Measurements from ENCODE around the gene KRT7.
"Not testable (repeated sequence)": the region's sequence is repeated elsewhere in the genome, so short reads cannot be mapped to it uniquely, and the experiment has no call there.

Gene KRT7

DNA sequence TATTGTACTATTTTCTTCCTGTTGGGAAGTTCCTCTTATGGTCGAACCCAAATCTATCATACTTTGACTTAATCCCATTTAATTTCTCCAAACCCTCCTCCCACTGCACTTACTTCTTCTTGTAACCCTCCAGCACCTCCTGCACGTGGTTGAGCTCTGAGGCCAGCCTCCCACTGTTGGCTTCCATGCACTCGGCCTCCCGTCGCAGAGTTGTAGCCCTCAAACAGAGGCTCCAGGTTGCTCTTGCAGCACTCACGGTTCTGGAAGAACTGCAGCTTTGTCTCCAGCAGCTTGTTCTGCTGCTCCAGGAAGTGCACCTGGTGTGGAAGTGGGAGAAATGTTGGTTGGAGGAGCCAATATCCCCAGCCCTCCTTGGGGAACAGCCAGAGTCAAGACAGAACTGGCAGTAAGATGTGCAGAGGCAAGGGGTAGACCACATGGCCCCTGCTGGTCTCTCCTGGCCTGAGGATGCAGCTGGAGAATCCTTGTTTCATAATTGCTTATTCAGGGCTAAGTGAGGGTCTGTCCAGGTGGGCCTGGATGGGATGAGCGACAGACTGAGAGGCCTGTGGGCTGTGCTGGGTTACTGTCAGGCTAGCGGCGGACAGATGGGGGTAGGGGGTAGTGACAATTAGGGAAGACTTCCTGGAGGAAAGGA is 23.0 kb downstream of the KRT7 start:
- DNase-seq = no peak
- Histone ChIP-seq H3K79me2 (ENCODE audit: low read length) (no peaks in the 10 kb centered on the region), H3K4me2 (ENCODE audit: low read depth, low read length) (no peak overlapping the region), H4K20me1 (ENCODE audit: insufficient read depth, low read length) (no peaks in the 10 kb centered on the region), H3K4me1 (ENCODE audit: low read length) (no peaks in the 10 kb centered on the region), H3K27ac (ENCODE audit: low read length) (no peak overlapping the region), H3K27me3 (replicated peaks; ENCODE audit: insufficient read depth, low read length) (peaks cover 40% of the 10 kb centered on the region), H3F3A (ENCODE audit: insufficient read depth, low read length) (no peaks in the 10 kb centered on the region), H3K9me3 (replicated peaks; ENCODE audit: insufficient read depth, low read length) (no peaks in the 10 kb centered on the region), H3K36me3 (replicated peaks; ENCODE audit: insufficient read depth, low read length) (no peaks in the 10 kb centered on the region), H3K9me2 (replicated peaks; ENCODE audit: insufficient read depth, low read length) (no peaks in the 10 kb centered on the region), H3K9ac (ENCODE audit: low read length) (no peak overlapping the region), H2AFZ (ENCODE audit: low read length) (no peak overlapping the region), H3K4me3 (ENCODE audit: low read length) (no peak overlapping the region)
- TF ChIP-seq EZH2phosphoT487 (IDR thresholded peaks at IDR 0.05; ENCODE audit: low read length) = no peak

DNA sequence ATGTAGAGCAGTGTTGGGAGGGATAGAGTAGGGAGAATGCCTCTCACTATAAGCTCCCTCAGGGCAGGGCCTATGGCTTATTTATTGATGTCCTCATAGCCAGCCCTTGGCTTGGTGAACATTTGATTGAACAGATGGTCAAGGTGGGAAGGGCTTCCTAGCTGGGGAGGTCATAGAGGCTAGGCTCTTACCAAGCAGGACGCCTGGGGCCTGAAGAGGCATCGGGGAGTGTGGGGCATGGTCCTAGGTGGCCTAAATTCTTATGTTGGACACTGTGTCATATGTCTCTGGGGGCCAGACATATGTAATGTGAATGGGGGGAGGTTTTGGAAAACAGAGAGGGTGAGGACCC is 23.5 kb downstream of the KRT7 start:
- TF ChIP-seq, protein P1, sequence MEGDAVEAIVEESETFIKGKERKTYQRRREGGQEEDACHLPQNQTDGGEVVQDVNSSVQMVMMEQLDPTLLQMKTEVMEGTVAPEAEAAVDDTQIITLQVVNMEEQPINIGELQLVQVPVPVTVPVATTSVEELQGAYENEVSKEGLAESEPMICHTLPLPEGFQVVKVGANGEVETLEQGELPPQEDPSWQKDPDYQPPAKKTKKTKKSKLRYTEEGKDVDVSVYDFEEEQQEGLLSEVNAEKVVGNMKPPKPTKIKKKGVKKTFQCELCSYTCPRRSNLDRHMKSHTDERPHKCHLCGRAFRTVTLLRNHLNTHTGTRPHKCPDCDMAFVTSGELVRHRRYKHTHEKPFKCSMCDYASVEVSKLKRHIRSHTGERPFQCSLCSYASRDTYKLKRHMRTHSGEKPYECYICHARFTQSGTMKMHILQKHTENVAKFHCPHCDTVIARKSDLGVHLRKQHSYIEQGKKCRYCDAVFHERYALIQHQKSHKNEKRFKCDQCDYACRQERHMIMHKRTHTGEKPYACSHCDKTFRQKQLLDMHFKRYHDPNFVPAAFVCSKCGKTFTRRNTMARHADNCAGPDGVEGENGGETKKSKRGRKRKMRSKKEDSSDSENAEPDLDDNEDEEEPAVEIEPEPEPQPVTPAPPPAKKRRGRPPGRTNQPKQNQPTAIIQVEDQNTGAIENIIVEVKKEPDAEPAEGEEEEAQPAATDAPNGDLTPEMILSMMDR (IDR thresholded peaks at IDR 0.05; ENCODE audit: low read length) = no peak
- TF ChIP-seq EZH2 (optimal IDR thresholded peaks at IDR 0.05; ENCODE audit: low read depth, low read length) = no peak
- TF ChIP-seq EZH2phosphoT487 (IDR thresholded peaks at IDR 0.05; ENCODE audit: low read length) = no peak
- Histone ChIP-seq H3K79me2 (ENCODE audit: low read length) (no peaks in the 10 kb centered on the region), H3F3A (ENCODE audit: insufficient read depth, low read length) (no peaks in the 10 kb centered on the region), H3K9me3 (replicated peaks; ENCODE audit: insufficient read depth, low read length) (no peaks in the 10 kb centered on the region), H3K9me2 (replicated peaks; ENCODE audit: insufficient read depth, low read length) (no peaks in the 10 kb centered on the region), H3K4me2 (ENCODE audit: low read depth, low read length) (no peak overlapping the region), H3K27me3 (replicated peaks; ENCODE audit: insufficient read depth, low read length) (peaks cover 37% of the 10 kb centered on the region), H3K36me3 (replicated peaks; ENCODE audit: insufficient read depth, low read length) (no peaks in the 10 kb centered on the region), H4K20me1 (ENCODE audit: insufficient read depth, low read length) (no peaks in the 10 kb centered on the region), H3K27ac (ENCODE audit: low read length) (no peak overlapping the region), H3K4me1 (ENCODE audit: low read length) (no peaks in the 10 kb centered on the region), H3K9ac (ENCODE audit: low read length) (no peak overlapping the region), H3K4me3 (ENCODE audit: low read length) (no peak overlapping the region), H2AFZ (ENCODE audit: low read length) (no peak overlapping the region)
- DNase-seq = no peak

DNA sequence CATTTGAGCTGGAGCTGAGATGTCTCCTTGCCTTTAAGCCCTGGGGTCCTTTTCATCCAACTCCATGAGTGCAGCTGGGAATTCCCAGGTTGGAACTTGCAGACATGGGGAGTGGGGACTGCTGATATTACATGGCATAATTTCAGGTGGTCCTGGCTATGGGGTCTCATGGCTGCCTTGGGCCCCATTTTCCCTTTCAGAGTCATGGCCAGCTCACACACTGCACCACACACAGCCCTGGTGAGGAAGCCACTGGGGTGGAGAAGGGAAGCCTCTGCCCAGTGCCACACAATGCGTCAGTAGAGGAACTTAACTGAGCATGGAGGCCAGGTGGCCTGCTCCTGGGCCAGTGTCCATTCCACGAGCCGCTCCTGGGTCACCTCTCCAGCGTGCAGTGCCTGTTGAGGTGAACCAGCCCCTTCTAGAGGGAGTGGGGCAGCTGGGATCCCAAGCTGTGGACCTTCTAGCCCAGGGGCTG is 24.1 kb downstream of the KRT7 start:
- Histone ChIP-seq H3K36me3 (replicated peaks; ENCODE audit: insufficient read depth, low read length) (no peaks in the 10 kb centered on the region), H3K4me2 (ENCODE audit: low read depth, low read length) (no peak overlapping the region), H3K9me2 (replicated peaks; ENCODE audit: insufficient read depth, low read length) (no peaks in the 10 kb centered on the region), H3F3A (ENCODE audit: insufficient read depth, low read length) (no peaks in the 10 kb centered on the region), H3K27ac (ENCODE audit: low read length) (no peak overlapping the region), H3K27me3 (replicated peaks; ENCODE audit: insufficient read depth, low read length) (peaks cover 35% of the 10 kb centered on the region), H2AFZ (ENCODE audit: low read length) (no peak overlapping the region), H3K9me3 (replicated peaks; ENCODE audit: insufficient read depth, low read length) (no peaks in the 10 kb centered on the region), H3K9ac (ENCODE audit: low read length) (no peak overlapping the region), H3K4me3 (ENCODE audit: low read length) (no peak overlapping the region), H3K79me2 (ENCODE audit: low read length) (no peaks in the 10 kb centered on the region), H3K4me1 (ENCODE audit: low read length) (no peaks in the 10 kb centered on the region), H4K20me1 (ENCODE audit: insufficient read depth, low read length) (no peaks in the 10 kb centered on the region)
- no peak for DNase-seq
- TF ChIP-seq, protein P1 (IDR thresholded peaks at IDR 0.05; ENCODE audit: low read length) = no peak
- no peak for TF ChIP-seq EZH2 (optimal IDR thresholded peaks at IDR 0.05; ENCODE audit: low read depth, low read length)
- TF ChIP-seq EZH2phosphoT487 (IDR thresholded peaks at IDR 0.05; ENCODE audit: low read length) = no peak

DNA sequence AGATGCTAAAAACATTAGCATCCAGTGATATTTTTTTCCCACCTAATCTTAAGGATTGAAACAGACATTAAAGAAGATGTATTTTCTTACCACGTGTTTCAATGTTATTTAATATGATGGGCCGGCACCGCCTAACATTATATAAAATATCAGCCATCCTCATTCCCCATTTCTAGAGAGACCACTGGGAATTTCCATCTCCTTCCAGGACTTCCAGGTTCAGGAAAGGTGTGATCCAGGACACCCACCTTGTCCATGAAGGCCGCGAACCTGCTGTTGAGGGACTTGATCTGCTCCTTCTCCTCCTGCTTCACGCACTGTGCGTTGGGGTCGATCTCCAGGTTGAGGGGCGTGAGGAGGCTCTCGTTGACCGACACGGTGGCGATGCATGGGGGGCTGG is 24.9 kb downstream of the KRT7 start:
- not testable (repeated sequence) for H3K4me1 ChIP-seq (ENCODE audit: low read length); H3F3A ChIP-seq (ENCODE audit: insufficient read depth, low read length); H2AFZ ChIP-seq (ENCODE audit: low read length); H3K9me3 ChIP-seq (replicated peaks; ENCODE audit: insufficient read depth, low read length); H3K9me2 ChIP-seq (replicated peaks; ENCODE audit: insufficient read depth, low read length); H4K20me1 ChIP-seq (ENCODE audit: insufficient read depth, low read length); DNase-seq; H3K9ac ChIP-seq (ENCODE audit: low read length); H3K4me2 ChIP-seq (ENCODE audit: low read depth, low read length); H3K79me2 ChIP-seq (ENCODE audit: low read length); H3K27ac ChIP-seq (ENCODE audit: low read length); H3K4me3 ChIP-seq (ENCODE audit: low read length); H3K36me3 ChIP-seq (replicated peaks; ENCODE audit: insufficient read depth, low read length)
- peaks cover 41% of the 10 kb centered on the region for H3K27me3 ChIP-seq (replicated peaks; ENCODE audit: insufficient read depth, low read length)
